T-helper 2 cell (primary cell): Measurements from ENCODE around the gene SOCS6.
"Not testable (repeated sequence)": the region's sequence is repeated elsewhere in the genome, so short reads cannot be mapped to it uniquely, and the experiment has no call there.

Experiments
- DNase-seq, 5 experiments: peaks; one replicate each; pipeline versions ENCODE4 v3.0.0 to v3.0.0-alpha.2; 2012 to 2022

SOCS6 gene

DNA sequence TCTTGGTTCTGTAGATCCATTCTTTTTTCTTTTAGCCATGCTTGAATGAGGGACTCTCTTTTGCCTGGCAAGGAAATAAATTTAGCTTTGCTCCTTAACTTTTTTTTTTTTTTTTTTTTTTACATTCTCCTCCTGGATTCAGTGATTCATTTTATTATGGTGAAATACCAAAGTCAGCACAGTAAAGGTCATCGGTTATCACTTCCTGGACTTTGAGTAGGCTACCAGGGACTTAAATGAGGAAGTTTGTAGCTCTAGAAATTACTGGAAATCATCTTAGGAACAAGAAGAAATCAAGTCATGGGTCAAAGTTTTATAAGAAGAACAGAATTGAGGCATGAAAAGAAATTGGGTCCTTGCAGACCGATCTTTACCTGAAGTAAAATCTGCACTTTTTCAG, 75.0 kb downstream of the SOCS6 start:
- no peak for DNase-seq

DNA sequence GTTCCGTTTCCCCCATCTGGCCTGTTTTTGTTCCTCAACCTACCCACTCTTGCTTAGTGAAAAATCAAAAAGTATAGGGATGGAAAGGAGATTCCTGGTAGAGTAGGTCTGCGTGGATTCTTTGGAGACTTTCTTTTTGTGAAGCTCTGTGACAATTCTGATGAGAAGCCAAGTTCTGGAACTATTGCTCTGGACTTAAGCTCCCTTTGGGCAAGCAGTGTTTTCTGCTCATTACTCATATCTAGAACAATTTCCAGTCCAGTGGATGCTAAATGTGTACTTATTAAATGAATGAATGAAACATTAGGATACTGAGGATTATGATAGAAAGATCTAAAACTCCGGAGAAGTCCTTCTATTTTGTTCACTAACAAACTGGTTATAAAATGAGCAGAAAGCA, 76.5 kb downstream of the SOCS6 start:
- no peak for DNase-seq

DNA sequence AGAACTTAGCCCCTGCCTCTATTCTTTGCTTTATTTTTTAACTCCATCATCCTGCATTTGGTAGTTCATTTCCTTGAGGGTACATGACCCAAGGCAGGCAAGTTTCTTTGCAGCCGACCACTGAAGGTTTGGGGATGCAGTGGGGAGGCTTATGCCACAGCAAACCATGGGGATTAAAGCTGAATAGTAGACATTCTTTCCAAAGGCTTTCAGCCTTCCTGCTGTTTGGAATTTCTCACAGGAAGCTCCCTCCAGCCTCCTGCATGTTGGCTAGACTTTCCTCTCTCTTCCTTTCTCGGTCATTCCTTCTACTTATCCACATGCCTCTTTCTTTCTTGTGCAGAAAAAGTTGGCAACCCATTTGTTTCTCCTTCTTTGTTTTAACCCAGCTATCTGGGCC, 77.3 kb downstream of the SOCS6 start:
- DNase-seq, result no peak

DNA sequence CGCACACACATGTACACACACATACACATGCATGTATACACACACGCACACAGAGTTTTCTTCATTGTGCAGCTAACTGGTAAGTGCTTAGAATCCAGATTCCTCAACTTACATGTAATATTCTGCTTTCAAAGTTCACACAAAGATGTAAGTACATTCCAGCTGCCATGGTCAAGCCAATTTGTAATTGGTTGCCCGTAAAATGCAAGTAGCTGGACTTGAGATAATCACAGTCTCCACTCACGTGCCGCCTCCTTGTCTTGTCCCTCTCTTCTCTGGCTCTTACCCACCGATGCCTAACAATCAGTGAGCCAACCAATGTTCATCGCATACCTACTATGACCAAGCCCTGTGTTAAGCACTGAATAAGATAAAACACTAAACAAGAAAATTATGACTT, 77.8 kb downstream of the SOCS6 start:
- DNase-seq, result no peak

DNA sequence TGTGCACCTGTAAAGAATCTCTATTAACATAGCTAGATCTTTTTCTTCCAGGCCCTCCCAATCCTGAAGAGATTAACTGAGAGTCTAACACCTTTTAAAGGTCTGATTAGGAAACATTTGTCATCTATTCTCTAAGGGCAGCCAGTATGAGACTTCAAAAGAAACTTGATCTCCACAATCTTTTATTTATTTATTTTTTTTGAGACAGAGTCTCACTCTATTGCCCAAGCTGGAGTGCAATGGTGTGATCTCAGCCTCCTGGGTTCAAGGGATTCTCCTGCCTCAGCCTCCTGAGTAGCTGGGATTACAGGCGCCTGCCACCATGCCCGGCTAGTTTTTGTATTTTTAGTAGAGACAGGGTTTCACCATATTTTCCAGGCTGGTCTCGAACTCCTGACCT, 78.5 kb downstream of the SOCS6 start:
- not testable (repeated sequence) for DNase-seq

DNA sequence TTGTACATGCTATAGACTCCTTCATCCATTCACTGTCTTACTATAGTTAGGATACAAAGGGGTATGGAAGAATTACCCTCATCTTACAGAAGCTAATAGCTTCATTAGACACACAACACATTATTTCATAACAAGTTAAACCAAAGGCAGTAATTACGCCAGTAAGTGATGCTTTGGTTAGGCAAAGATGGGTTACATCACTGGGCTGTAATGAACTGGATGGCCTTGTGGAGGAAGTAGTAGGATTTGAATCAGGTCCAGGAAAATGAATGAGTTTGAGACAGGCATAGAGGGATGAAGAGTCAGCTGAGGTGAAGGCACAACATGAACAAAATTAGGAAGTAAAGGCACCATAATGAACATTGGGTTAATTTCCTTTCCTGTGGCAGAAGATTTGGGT, 80.1 kb downstream of the SOCS6 start:
- DNase-seq, result no peak

DNA sequence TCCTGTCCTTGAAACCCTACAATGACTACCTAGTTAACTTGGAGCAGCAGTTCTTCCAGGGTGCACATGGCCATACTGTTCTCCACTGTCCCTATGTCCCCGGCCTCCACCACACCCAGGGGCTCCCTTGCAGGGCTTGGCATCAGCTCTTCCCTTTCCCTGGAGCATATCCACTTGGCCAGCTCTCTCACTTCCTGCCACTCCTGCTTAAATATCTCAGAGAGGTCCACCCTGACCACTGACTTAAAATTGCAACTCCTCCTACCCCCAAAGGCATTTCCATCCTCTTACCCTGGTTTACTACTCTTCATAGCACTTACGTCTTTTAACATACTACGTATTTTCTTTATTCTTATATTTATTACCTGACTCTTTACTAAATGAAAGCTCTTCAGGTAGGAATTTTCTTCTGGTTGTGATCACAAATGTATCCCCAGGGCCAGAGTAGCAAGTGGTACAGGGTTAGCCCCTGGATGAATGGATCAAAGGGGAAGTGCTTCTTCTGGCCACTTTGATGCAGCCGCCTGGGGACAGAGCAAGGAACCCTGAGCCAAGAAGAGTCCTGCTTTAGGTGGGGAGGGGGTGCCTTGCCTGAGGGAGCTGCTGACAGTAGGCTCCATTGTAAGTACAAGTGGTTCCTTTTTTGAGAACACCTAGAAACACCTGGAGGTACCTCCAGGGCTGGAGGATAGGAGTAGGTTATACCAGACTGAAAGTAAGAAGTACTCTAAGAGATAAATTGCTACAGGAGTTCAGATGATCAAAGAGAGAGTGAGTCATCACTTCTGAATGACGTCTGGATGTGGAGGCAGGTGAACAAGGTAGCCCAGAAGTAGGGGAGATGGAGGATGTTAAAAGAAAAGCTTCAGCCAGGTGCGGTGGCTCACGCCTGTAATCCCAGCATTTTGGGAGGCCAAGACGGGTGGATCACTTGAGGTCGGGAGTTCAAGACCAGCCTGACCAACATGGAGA, 82.2 kb downstream of the SOCS6 start:
- DNase-seq, result no peak

DNA sequence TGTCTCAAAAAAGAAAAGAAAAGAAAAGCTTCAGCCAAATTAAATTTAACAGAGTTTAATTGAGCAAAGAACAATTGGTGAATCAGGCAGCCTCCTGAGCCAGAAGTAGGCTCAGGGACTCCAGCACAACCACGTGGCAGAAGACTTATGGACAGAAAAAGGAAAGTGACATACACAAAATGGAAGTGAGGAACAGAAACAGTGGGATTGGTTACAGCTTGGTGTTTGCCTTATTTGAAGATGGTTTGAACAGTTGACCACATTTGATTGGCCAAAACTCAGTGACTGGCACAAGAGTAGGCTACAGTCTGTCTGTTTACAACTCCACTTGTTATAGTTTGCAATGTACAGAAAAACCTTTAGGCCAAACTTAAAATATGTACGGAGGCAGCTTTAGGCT, 83.1 kb downstream of the SOCS6 start:
- DNase-seq, result no peak

DNA sequence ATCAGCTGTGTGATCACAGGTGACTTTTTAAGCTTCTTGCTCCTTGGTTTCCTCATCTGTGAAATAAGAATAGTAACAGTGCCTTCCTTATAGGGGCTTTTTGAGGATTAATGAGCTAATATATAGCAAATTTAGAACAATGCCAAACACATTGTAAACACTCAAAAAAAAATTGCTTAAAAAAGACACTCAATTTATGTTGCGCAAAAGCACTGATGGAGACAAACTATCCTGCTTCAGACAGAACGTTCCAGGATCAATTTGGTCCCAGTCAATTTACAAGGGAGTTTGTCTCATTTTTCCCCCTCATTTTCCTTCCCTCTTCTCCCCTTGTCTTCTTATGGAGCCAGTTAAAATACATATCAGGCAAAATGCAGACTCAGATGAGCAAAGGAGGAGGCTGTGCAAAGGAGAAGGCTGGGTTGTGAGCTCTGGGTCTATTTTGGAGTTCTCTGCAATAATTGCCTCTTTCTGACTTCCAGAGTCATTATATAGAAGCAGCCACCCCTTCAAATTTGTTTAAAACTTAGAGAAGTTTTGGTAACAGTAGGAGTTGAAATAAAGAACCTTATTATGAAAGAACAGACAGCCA, 83.7 kb downstream of the SOCS6 start:
- DNase-seq, result no peak

DNA sequence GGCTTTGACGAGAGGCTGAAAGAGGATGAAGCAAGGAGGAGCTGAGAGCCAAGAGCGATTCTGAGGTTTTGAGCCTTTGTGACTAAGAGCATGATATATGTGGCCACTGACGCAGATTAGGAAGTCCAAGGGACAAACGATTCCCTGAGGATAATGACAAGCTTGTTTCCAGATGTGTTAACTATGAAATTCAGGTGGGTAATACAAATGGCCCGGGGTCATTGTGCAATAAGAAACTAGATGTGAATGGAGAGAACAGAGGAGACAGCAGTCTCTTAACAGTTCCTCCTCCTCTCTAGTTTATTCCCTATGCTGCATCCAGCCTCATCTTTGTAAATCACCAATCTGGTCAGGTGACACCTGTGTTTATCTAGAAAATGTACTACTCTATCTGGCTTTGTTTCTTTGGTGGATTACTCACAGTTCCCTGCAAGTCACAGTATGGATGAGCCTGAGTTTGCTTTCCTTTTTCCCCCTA, 84.2 kb downstream of the SOCS6 start:
- DNase-seq, result no peak

DNA sequence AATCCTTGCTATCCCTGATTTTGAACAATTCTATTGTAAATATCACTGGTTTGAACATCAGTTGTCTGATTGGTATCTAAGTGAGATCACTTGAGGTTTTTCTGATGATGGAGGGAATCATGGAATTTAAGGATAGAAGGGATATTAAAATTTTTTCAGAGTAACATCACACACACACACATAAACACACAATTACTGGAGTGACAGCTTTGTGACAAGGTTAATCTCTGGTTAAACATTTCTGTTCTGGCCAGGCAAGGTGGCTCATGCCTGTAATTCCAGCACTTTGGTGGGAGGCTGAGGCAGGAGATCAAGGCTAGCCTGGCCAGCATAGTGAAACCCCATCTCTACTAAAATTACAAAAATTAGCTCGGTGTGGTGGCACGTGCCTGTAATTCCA, 85.3 kb downstream of the SOCS6 start:
- no peak for DNase-seq

DNA sequence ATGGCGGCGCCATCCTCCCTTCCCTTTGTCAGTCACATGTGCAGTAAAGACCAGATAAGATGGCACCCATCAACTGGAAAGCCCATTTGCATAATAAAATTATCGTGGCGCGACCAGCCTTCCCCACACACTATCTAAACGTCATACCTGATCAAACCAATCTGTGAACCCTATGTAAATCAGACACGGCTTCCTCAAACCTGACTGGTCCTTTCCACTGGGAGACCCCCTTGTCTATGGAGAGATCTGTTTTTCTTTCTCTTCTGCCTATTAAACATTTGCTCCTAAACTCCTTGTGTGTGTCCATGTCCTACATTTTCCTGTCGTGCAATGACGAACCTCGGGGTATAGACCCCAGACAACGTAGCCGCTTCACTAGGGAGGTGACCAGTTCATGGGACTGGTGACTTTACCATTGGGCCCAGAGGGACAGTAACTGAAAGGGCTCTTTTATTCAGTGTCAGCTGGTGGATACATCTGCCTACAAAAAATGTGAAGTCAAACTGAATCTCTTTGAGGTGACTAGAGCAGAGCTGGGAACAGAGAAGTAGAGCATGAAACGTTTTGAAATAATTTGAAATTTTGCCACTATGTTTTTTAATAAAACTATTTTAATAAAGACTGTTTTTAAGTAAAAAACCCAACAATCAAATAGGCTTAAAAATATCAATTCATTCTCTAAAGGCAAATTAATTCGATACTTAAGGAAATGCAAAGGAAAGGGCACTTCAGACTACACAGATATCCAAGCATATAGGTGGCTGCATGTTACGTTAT, 87.5 kb downstream of the SOCS6 start:
- DNase-seq, result no peak

DNA sequence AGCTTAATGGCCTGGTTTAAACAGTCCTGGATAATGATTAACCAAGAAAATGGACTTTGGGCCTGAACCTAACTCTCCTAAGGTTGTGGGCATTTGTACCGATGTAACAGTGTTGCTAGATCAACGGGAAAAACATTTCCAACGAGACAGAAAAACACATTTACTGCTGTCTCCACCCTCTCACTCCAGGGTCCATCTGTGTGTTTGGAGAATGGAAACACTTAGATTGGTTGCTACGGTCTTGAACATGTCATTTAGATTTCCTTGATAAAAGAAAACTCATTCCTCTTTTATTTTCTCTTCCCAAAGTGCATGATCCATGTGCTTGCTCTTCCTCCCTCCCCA, 88.0 kb downstream of the SOCS6 start:
- DNase-seq, result no peak

DNA sequence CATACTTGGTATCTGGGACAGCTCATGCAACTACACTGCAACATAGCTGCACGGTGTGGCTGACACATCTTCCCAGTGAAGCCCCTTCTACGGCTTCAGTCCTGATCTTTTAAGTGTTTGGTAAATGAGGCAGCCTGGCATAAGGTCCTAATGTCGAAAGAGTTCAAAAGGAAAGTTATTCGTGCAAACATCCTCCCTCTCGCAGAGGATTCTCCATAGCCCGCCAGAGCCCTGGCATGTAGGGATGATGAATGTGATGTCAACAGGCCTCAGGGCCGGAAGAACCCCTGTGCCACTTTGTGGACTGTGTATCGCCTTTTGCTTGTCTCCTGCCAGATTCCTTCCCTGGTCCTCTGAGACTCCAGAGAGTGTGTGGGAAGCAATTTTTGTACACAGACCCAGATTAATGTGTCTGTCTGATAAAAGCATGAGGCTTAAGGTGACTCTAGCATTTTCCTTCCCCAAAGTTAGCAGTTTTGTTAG, 88.5 kb downstream of the SOCS6 start:
- DNase-seq, result no peak

DNA sequence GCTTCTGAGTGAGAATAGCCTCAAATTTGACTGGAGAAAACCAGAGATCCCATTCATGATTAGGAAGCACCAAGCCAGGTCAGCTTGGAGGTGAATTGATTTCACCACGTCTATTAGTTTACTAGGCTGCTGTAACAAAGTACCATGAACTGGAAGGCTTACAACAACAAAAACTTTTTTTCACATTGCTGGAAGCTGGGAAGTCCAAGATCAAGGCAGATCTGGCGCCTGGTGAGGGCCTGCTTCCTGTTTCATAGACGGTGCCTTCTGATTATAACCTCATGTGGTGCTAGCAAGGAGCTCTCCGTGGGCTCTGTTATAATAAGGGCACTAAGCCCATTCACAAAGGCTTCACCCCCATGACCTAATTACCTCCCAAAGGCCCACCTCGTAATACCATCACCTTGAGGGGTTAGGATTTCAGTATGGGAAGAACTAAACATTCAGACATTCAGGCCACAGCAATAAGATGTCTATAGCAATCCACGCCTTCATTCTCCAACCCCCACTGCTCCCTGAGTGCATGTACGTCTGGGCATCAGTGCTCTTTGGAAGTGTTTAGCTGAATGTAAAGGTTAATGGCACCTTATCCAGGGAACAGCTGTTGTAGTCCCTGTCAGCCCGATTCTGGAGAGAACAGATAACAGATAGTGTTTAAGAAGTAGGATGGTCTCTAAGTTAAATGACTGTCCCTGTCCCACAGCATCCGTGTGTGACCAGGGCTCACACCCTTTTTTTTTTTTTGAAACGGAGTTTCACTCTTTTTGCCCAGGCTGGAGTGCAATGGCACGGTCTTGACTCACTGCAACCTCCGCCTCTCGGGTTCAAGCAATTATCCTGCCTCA, 89.2 kb downstream of the SOCS6 start:
- no peak for DNase-seq
